ENCODE data around the gene PLSCR3.

- no peak for TF ChIP-seq CTCF (conservative IDR thresholded peaks at IDR 0.05 in 1 of 2, IDR thresholded peaks at IDR 0.05 in 1 of 2; ENCODE audit: low read depth in 1 of 2, low read length in 2 of 2)
- no peak for TF ChIP-seq EZH2 (IDR thresholded peaks at IDR 0.05; ENCODE audit: low read length, missing control alignments)
Measured at GRCh38 chr17:7355053-7355452, 39.3 kb downstream of the PLSCR3 start, which contains the start of gene TMEM95.
